Left renal pelvis (tissue), 4 donors: ENCODE results near the gene FLACC1. TPM values are rescaled to one million over a fixed set of nuclear protein-coding genes. Genes with fewer than 3 reads are reported as not detected.
"Not testable (repeated sequence)": the region's sequence is repeated elsewhere in the genome, so short reads cannot be mapped to it uniquely, and the experiment has no call there.

Source experiments
- DNase-seq, 4 donors: peaks; one replicate each; pipeline ENCODE4 v3.0.0-alpha.2; 2013; ENCODE audit warnings: low read depth in 4 of 4, low spot score in 3 of 4
- polyA plus RNA-seq, 4 donors: library from polyadenylated mRNA; unstranded; fragments of 120-200 nt; gene quantifications; one replicate each; pipeline ENCODE4 v1.2.1, GENCODE V29; 2013; ENCODE audit not compliant: insufficient read length in 4 of 4

FLACC1 gene
- polyA plus RNA-seq, 4 donors: 1.8 to 3.1 (median 2.1) TPM

GRCh38 chr2:201257956-201258665 is 99.0 kb downstream of the FLACC1 start:
- peak; percentile 20 to 51 (median 42) for DNase-seq

- no peak for DNase-seq
Measured at GRCh38 chr2:201257381-201257955, 99.7 kb downstream of the FLACC1 start.

DNA sequence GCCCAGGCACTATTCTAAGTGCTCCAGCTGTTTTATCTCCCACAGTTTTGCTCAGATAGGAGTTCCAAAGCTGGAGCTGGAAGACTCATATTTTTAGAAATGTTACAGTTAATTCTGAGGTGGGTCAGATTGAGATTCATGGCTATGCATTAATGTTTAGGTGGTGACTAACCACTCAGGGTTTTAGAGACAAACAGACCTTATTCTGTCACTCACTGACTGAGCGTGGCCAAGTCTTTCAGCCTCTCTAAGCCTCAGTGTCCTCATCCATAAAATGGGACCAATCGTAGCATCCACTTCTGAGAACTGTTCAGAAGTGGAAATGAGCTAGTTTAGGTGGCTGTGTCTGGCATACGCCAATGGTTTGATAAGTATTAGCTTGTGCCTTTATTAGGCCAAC is 101.1 kb downstream of the FLACC1 start:
- DNase-seq: no peak

DNA sequence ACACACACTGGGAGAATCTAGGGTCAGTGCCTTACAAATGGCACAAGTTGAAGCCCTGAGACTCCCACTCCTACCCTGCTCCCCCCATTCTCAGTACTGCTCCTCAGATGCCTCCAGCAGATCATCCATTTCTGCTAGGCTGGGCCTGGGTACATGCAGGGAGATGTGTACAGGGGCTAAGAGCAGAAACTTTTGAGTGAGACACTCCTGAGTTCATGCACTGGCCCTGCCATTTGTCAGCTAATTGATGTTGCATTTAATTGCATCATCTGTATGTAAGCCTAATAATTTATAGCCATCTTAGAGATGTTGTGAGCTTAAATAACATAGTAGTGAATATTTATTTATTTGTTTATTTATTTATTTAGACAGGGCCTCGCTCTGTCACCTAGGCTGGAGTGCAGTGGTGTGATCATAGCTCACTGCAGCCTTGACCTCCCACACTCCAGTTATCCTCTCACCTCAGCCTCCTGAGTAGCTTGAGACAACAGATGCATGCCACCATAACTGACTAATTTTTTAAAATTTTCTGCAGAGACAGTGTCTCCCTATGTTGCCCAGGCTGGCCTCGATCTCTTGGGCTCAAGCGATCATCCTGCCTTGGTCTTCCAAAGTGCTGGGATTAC is 101.6 kb downstream of the FLACC1 start:
- no peak for DNase-seq

- no peak for DNase-seq
Measured at GRCh38 chr2:201254081-201254730, 102.9 kb downstream of the FLACC1 start.

DNA sequence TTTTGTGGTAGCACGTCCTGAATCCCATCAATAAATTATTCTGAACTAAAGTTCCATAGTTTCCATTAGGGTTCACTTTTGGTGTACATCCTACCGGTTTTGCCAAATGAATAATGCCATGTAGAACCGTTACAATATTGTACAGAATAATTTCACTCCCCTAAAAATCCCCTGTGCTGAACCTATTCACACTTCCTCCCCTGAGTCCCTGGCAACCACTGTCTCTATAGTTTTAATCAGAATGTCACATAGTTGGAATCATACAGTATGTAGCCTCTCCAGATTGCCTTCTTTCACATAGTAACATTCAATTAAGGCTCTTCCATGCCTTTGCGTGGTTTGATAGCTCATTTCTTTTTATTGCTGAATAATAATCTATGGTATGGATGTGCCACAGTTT is 106.4 kb downstream of the FLACC1 start:
- no peak for DNase-seq

DNA sequence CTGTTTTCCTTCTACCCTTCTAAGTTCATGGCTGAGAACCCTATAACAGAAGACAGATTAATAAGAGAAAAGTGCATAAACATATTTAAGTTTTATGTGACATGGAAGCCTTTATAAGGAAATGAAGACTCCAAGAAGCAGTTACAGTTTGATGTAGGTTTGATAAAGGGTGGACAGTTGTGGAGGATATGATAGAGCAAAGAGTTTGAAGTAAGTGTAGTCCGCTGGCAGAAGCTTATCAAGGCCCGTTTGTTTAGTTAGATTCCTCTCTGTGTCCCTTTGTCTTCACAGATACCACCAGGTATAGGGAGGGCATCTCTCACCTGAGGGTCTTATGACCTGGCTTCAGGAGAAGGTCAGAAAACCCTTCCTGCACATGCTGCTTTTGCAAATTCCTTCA is 107.3 kb downstream of the FLACC1 start:
- DNase-seq: no peak

- DNase-seq: no peak
Measured at GRCh38 chr2:201248288-201248844, 108.8 kb downstream of the FLACC1 start.

- DNase-seq: no peak
Measured at GRCh38 chr2:201246280-201246679, 110.9 kb downstream of the FLACC1 start.

DNA sequence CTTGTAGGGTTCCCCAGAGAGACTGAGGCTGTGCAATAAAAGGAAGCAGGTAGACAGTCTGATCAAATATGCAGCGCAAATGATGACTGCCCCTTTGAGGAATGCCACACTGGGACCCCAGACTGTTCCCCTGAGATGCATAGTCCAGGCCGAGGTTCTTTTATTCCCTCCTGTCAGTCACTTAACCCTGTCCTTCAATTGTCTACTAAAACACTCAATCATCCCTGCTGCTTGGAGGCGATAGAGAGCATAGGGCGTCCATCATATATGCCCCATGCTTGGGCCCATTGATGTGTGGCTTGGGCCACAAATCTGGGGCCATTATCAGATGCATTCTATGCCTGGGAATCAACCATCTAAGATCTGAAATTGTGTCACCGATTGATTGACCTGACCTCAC is 112.3 kb downstream of the FLACC1 start:
- no peak for DNase-seq

DNA sequence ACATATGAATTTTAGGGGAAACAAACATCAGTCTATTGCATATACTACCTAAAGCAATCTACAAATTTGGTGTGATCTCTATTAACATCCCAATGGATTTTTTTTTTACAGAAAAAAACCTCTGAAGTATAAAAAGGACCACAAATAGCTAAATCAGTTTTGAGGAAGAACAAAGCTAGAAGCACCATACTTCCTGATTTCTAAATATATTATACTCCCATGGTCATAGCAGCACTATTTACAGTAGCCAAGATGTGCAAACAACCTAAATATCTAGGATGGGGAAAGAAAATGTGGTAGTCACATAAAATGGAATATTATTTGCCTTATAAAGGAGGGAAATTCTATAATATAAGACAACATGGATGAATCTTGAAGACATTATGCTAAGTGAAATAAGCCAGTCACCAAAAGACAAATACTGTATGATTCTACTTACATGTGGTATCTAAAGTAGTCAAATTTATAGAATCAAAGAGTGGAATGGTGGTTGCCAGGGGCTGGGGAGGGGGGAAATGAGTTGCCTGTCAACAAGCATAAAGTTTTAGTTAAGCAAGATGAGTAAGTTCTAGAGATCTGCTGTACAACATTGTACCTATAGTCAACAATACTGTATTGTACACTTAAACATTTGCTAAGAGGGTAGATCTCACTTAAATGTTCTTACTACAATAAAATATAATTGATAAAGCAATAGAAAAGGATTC is 114.4 kb downstream of the FLACC1 start:
- no peak for DNase-seq

GRCh38 chr2:201239167-201239935 is 117.8 kb downstream of the FLACC1 start:
- DNase-seq: not testable (repeated sequence)

Other genes with a start within 250 kb of the FLACC1 start
- 10 to 100 TPM; 51.3 to 75.2 (median 58.6) TPM for gene CFLAR, start 241.2 kb downstream of the FLACC1 start, polyA plus RNA-seq
- gene CASP10, start 174.2 kb downstream of the FLACC1 start, polyA plus RNA-seq: 1 to 10 TPM; 6.7 to 9.8 (median 8.1) TPM
- gene CASP8, start 96.8 kb downstream of the FLACC1 start, polyA plus RNA-seq: 10 to 100 TPM; 13.9 to 17.6 (median 16.6) TPM
- gene TRAK2, start 94.1 kb upstream of the FLACC1 start, polyA plus RNA-seq: 10 to 100 TPM; 39.0 to 47.0 (median 42.1) TPM
- gene STRADB, start 94.4 kb upstream of the FLACC1 start, polyA plus RNA-seq: 10 to 100 TPM; 67.8 to 88.0 (median 82.3) TPM